ACC112 (cell line): ENCODE results near the gene CEP68.

Experiments used
- H2AFZ ChIP-seq: fragments of 200-600 bp; sonication (generic); one replicate; pipeline ENCODE4 v1.6.0; 2017; ENCODE audit warnings: antibody characterized with exemption, low read length; ENCODE audit not compliant: unreplicated experiment
- H3K27ac ChIP-seq: fragments of 200-600 bp; sonication (generic); 2 replicates; pipeline ENCODE4 v1.5.1; 2014; ENCODE audit warnings: low read depth, mild to moderate bottlenecking, antibody characterized with exemption, low read length, moderate library complexity
- H3K27me3 ChIP-seq: fragments of 200-600 bp; sonication (generic); 2 replicates; pipeline ENCODE4 v1.6.1; 2014; ENCODE audit warnings: mild to moderate bottlenecking, antibody characterized with exemption, low read length, moderate library complexity, mixed read lengths; ENCODE audit not compliant: insufficient read depth
- H3K36me3 ChIP-seq: fragments of 200-600 bp; sonication (generic); 2 replicates; pipeline ENCODE4 v1.6.1; 2016; ENCODE audit warnings: mild to moderate bottlenecking, antibody characterized with exemption, low read length, moderate library complexity, mixed read lengths; ENCODE audit not compliant: insufficient read depth
- H3K4me1 ChIP-seq: fragments of 200-600 bp; sonication (generic); one replicate; pipeline ENCODE4 v1.6.1; 2016; ENCODE audit warnings: low read length, mixed read lengths; ENCODE audit not compliant: insufficient read depth, unreplicated experiment, control insufficient read depth
- H3K4me3 ChIP-seq: fragments of 200-600 bp; sonication (generic); 2 replicates; pipeline ENCODE4 v1.5.1; 2014; ENCODE audit warnings: mild to moderate bottlenecking, low read depth, low read length
- H3K79me2 ChIP-seq: fragments of 200-600 bp; sonication (generic); one replicate; pipeline ENCODE4 v1.6.0; 2016; ENCODE audit warnings: low read length; ENCODE audit not compliant: control insufficient read depth, unreplicated experiment, insufficient read depth

Gene CEP68

DNA sequence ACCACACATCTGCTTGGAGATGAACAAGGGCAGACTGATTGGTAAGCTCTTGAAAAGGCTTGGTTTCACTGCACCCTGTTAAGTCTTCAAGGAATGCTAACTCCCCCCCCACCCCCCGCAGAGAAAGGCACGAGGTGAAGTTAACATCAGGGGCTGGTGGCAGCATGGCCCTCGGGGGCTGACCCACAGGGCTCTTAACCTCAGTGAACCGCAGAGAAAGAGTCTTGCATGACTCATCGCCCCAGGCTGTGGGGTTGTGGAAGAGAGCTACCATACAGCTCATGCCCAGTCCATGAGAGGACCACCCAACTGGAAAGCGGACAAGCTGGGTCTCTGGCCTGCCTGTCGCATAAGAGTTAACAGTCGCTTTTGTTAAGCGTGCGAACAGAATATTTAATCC is 10.6 kb upstream of the CEP68 start:
- Histone ChIP-seq H3K4me1 (peaks cover 3% of the 10 kb centered on the region), H2AFZ (no peak overlapping the region), H3K79me2 (no peaks in the 10 kb centered on the region), H3K27me3 (0 out of 2 replicates have a peak, but pooled peaks cover 8% of the 10 kb centered on the region), H3K4me3 (no peak overlapping the region), H3K36me3 (no peaks in the 10 kb centered on the region), H3K27ac (no peak overlapping the region)

DNA sequence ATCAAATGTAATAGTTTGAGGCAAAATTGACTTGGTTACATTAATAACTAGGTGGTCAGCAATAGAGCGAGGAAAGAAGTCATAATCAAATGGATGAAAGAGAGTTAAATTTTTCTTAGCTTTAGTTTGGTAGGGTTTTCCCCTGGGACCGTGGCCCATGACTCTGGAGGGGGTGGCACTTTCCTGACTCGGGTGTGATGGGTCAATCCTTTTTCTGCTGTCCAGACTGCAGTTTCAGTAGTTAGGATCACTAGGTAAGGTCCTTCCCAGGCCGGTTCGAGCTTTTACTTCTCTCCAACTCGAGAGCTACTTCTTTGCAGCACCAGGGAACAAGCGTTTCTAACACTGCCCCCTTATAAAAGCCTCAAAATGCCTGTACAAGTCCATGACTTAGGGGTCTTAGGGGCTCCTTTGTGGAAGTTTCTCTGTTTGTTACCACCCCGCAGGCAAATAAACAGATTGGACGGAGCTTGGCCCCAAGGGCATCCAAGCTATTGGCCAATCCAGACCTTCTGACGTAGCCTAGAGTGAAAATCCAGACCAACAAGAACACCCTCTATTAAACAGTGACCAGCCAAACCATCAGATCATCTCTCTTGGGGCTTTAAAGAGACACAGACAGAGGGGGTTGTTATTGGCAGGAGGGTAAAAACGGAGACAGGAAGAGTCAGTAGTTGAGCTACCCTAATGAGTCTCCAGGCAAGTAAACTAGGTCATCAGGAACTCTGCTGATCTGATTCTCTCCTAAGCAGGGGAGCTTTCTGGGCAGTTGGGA is 9.4 kb upstream of the CEP68 start:
- Histone ChIP-seq H3K27ac (no peak overlapping the region), H3K4me1 (peaks cover 3% of the 10 kb centered on the region), H3K4me3 (no peak overlapping the region), H3K79me2 (no peaks in the 10 kb centered on the region), H2AFZ (no peak overlapping the region), H3K36me3 (no peaks in the 10 kb centered on the region), H3K27me3 (0 out of 2 replicates have a peak, but pooled peaks cover 8% of the 10 kb centered on the region)

DNA sequence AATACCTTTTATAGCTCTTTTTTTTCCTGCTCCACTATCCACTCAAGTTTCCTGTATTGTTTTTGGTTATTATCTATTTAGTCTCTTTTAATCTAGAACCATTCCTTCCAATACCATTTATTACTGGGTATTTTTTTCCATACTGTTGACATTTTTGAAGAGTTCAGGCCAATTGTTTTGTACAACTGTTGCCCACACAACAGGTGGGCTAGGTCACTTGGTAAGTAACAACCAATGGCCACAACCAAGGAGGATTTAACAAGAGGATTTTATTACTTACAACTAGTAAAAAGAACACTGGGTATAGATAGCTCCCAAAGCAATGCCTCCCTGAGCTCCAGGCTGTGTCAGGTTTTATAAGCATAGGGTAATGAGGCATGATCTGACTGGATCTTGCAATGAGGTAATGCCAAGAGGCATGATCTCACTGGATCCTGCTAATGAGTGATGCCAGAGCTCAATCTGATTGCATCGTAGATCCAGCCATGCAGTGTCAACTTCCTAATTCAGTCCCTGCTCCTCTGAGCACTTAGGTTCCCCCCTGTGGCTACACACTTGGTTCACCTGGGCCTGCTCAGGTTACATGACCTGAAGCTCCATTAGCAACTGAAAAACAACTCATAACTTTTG is 7.1 kb upstream of the CEP68 start:
- Histone ChIP-seq H3K4me3 (no peak overlapping the region), H3K27me3 (0 out of 2 replicates have a peak, but pooled peaks cover 8% of the 10 kb centered on the region), H3K79me2 (no peaks in the 10 kb centered on the region), H3K27ac (no peak overlapping the region), H3K36me3 (no peaks in the 10 kb centered on the region), H2AFZ (no peak overlapping the region), H3K4me1 (peaks cover 3% of the 10 kb centered on the region)

- H3K36me3 ChIP-seq: no peaks in the 10 kb centered on the region
- no peak overlapping the region for H3K4me3 ChIP-seq
- no peak overlapping the region for H3K27ac ChIP-seq
- H2AFZ ChIP-seq: no peak overlapping the region
- no peaks in the 10 kb centered on the region for H3K4me1 ChIP-seq
- H3K27me3 ChIP-seq: 0 out of 2 replicates have a peak, but pooled peaks cover 8% of the 10 kb centered on the region
- no peaks in the 10 kb centered on the region for H3K79me2 ChIP-seq
Measured at GRCh38 chr2:65050931-65051330, 5.3 kb upstream of the CEP68 start.

GRCh38 chr2:65053199-65053598 is 3.0 kb upstream of the CEP68 start:
- H3K27ac ChIP-seq: no peak overlapping the region
- no peak overlapping the region for H3K4me3 ChIP-seq
- H3K4me1 ChIP-seq: peaks cover 10% of the 10 kb centered on the region
- H3K79me2 ChIP-seq: peaks cover 13% of the 10 kb centered on the region
- H3K27me3 ChIP-seq: 0 out of 2 replicates have a peak, but pooled peaks cover 2% of the 10 kb centered on the region
- no peak overlapping the region for H2AFZ ChIP-seq
- no peaks in the 10 kb centered on the region for H3K36me3 ChIP-seq

DNA sequence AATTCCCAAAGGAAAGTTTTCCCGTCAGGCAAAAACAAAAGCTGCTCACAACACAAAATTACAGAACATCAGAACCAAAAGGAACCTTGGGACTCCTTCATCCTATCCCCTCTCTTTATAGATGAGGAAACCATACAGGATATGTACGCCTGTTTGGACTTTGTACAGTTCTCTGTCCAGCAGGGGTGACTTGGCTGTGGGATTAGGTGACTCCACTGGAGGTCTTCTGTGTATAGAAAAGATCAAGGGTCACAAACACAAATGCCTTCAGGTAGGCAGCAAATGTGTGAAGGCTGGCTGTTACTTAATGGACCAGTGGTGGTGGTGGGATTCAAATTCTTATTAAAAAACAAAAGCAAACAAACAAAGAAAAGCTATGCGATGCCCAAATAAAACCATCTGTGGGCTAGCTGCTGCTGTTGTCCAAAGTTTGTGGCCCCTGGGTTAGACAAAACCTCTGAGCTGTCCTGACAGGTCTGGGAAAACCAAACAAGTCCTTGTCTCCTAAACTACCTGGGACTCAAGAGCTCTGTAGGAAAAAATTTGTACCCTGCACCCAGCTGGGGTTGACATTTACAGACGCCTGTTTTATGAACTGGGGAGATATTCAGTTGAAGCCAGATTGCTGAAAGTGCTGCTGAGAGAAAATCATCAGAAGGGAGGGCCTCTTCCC is 1.3 kb upstream of the CEP68 start:
- peaks cover 23% of the 10 kb centered on the region for H3K79me2 ChIP-seq
- no peaks in the 10 kb centered on the region for H3K27me3 ChIP-seq
- no peak overlapping the region; the same call in 1 of the 2 replicates for H3K4me3 ChIP-seq
- no peak overlapping the region for H2AFZ ChIP-seq
- no peaks in the 10 kb centered on the region for H3K36me3 ChIP-seq
- H3K4me1 ChIP-seq: peaks cover 16% of the 10 kb centered on the region
- H3K27ac ChIP-seq: no peak overlapping the region

DNA sequence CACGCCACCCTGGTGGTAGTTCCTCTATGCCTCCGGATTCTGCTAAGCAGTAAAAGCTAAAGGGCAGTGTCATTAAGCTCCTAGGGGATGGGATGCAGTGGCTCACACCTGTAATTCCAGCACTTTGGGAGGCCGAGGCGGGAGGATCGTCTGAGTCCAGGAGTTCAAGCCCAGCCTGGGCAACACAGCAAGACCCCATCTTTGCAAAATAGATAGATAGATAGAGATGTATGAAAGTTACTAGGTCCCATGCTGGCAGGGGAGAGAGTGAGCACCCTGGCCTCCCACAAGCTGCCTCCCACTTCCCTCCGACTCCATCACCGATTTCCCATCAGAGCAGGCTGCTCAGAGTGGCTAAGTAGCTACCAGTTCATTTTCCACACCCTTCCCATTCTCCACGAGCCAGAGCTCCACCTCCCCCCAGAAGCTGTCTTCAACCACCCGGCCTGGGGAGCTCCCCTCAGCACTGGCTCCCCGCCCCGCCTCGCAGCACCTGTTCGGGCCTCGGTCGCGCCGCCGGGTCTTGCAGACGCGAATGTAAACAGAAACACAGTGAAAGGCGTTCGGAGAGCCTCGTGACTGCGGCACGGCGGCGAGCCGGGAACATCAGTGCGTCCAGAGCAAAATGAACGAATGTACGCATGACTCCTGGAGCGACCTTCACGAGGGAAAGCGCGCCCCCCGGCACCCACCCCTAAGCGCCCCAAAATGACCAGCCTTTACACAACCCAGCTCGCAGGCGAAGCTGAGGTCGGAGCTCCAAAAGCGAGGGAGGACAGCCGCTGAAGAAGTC is 598 bp upstream of the CEP68 start:
- H2AFZ ChIP-seq: peak overlapping the region; percentile 63
- H3K36me3 ChIP-seq: no peaks in the 10 kb centered on the region
- H3K4me1 ChIP-seq: peaks cover 16% of the 10 kb centered on the region
- H3K79me2 ChIP-seq: peaks cover 26% of the 10 kb centered on the region
- H3K27me3 ChIP-seq: no peaks in the 10 kb centered on the region
- H3K27ac ChIP-seq: no peak overlapping the region
- H3K4me3 ChIP-seq: peak overlapping the region; percentile 97

GRCh38 chr2:65057054-65057375 is 799 bp downstream of the CEP68 start:
- Histone ChIP-seq H3K4me1 (peaks cover 16% of the 10 kb centered on the region), H3K4me3 (peak overlapping the region; percentile 97), H2AFZ (peak overlapping the region; percentile 93), H3K27me3 (no peaks in the 10 kb centered on the region), H3K79me2 (peaks cover 30% of the 10 kb centered on the region), H3K36me3 (no peaks in the 10 kb centered on the region), H3K27ac (peak overlapping the region; percentile 44)

DNA sequence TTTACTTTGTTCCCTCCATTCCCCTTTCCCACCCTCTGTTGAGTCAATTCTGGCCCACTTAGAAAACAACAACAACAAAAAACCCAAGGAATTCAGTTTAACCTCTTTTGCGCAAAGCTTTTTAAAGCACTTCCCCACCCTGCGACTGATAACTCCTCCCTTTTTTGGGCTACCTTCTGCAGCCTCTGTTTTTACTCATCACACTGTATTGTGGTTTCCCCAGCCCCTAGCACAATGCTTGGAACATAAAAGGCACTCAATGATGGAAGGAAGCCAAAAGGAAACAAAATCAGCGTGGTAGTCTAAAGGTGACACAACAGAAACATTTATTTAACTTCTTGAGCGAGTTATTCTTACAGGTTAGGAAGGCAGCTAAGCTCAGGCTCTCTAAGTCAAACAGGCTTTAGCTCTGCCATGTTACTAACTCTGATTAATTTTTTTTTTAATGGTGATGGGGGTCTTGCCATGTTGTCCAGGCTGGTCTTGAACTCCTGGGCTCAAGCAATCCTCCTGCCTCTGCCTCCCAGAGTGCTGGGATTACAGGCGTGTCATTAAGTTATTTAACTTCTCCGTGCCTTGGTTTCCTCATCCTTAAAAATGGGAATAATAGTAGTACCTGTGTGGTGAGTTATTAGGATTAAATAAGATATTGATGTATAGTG is 1.3 kb downstream of the CEP68 start:
- Histone ChIP-seq H3K4me1 (peaks cover 16% of the 10 kb centered on the region), H2AFZ (peak overlapping the region; percentile 93), H3K36me3 (no peaks in the 10 kb centered on the region), H3K79me2 (peaks cover 31% of the 10 kb centered on the region), H3K27me3 (no peaks in the 10 kb centered on the region), H3K4me3 (peak overlapping the region; percentile 97), H3K27ac (peak overlapping the region; percentile 44; the same call in 1 of the 2 replicates)

- Histone ChIP-seq H2AFZ (no peak overlapping the region), H3K27me3 (no peaks in the 10 kb centered on the region), H3K4me3 (no peak overlapping the region), H3K27ac (no peak overlapping the region), H3K4me1 (peaks cover 32% of the 10 kb centered on the region), H3K36me3 (no peaks in the 10 kb centered on the region), H3K79me2 (peaks cover 41% of the 10 kb centered on the region)
Measured at GRCh38 chr2:65059071-65059470, 2.9 kb downstream of the CEP68 start.
